ENCODE data around the gene CCNL1.
"Not testable (repeated sequence)": the region's sequence is repeated elsewhere in the genome, so short reads cannot be mapped to it uniquely, and the experiment has no call there.

The CCNL1 gene

GRCh38 chr3:157159762-157160657 lies at the start of gene CCNL1:
TSS of gene CCNL1 (minus strand) at chr3:157160147. CDS start at chr3:157160094, 53 bp downstream.
- peak; percentile 92 to 93 for DNase-seq (ENCODE audit: low read depth in 2 of 2)

GRCh38 chr3:157204880-157205279 lies 44.9 kb upstream of the CCNL1 start:
- no peak for DNase-seq (ENCODE audit: low read depth in 2 of 2)

GRCh38 chr3:157204431-157204830 lies 44.5 kb upstream of the CCNL1 start:
- DNase-seq (ENCODE audit: low read depth in 2 of 2), result no peak

GRCh38 chr3:157201648-157202278 lies 41.8 kb upstream of the CCNL1 start:
- no peak for DNase-seq (ENCODE audit: low read depth in 2 of 2)

GRCh38 chr3:157199841-157200240 lies 39.9 kb upstream of the CCNL1 start:
- DNase-seq (ENCODE audit: low read depth in 2 of 2), result no peak

- no peak for DNase-seq (ENCODE audit: low read depth in 2 of 2)
These were observed 36.0 kb upstream of the CCNL1 start for GRCh38 chr3:157195965-157196364.

- not testable (repeated sequence) for DNase-seq (ENCODE audit: low read depth in 2 of 2)
These were observed 31.2 kb upstream of the CCNL1 start for GRCh38 chr3:157191149-157191548.

GRCh38 chr3:157190380-157190872 lies 30.5 kb upstream of the CCNL1 start:
- DNase-seq (ENCODE audit: low read depth in 2 of 2), result no peak

GRCh38 chr3:157188391-157188790 lies 28.4 kb upstream of the CCNL1 start:
- DNase-seq (ENCODE audit: low read depth in 2 of 2), result no peak

- DNase-seq (ENCODE audit: low read depth in 2 of 2), result no peak
These were observed 22.9 kb upstream of the CCNL1 start for GRCh38 chr3:157182879-157183278.

GRCh38 chr3:157180262-157180661 lies 20.3 kb upstream of the CCNL1 start:
- DNase-seq (ENCODE audit: low read depth in 2 of 2), result no peak

GRCh38 chr3:157179365-157179803 lies 19.4 kb upstream of the CCNL1 start:
- DNase-seq (ENCODE audit: low read depth in 2 of 2), result no peak

GRCh38 chr3:157178503-157179364 lies 18.8 kb upstream of the CCNL1 start:
- DNase-seq (ENCODE audit: low read depth in 2 of 2), result not testable (repeated sequence)

GRCh38 chr3:157177801-157178453 lies 18.0 kb upstream of the CCNL1 start:
- DNase-seq (ENCODE audit: low read depth in 2 of 2), result not testable (repeated sequence)

- no peak for DNase-seq (ENCODE audit: low read depth in 2 of 2)
These were observed 17.0 kb upstream of the CCNL1 start for GRCh38 chr3:157176934-157177333.

- DNase-seq (ENCODE audit: low read depth in 2 of 2), result no peak
These were observed 16.0 kb upstream of the CCNL1 start for GRCh38 chr3:157175691-157176507.

- DNase-seq (ENCODE audit: low read depth in 2 of 2), result peak; percentile 97 to 98
These were observed 14.9 kb upstream of the CCNL1 start for GRCh38 chr3:157174649-157175498.

- no peak for DNase-seq (ENCODE audit: low read depth in 2 of 2)
These were observed 14.3 kb upstream of the CCNL1 start for GRCh38 chr3:157174290-157174648.

GRCh38 chr3:157173343-157173742 lies 13.4 kb upstream of the CCNL1 start:
- DNase-seq (ENCODE audit: low read depth in 2 of 2), result not testable (repeated sequence)

GRCh38 chr3:157172746-157173145 lies 12.8 kb upstream of the CCNL1 start:
- no peak for DNase-seq (ENCODE audit: low read depth in 2 of 2)
